ENCODE data around the gene DCP2.

Gene DCP2

GRCh38 chr5:112995764-112996618, 19.4 kb downstream of the DCP2 start:
- Histone ChIP-seq H3K36me3 (ENCODE audit: control insufficient read depth in 1 of 2, insufficient read depth in 2 of 2, low read length in 2 of 2) (peaks cover 18 to 21% of the 10 kb centered on the region in 2 donors), H3K27ac (ENCODE audit: low read length) (no peak overlapping the region), H3K27me3 (ENCODE audit: low read depth, low read length) (no peaks in the 10 kb centered on the region), H3K4me3 (ENCODE audit: low read depth in 1 of 2, low read length in 2 of 2) (no peak overlapping the region), H3K9me3 (ENCODE audit: control insufficient read depth in 1 of 2, low read length in 2 of 2) (no peaks in the 10 kb centered on the region), H3K4me1 (ENCODE audit: control insufficient read depth in 1 of 2, insufficient read depth in 2 of 2, low read length in 2 of 2) (peaks cover 0 to 8% of the 10 kb centered on the region in 2 donors)

- Histone ChIP-seq H3K4me3 (ENCODE audit: low read depth in 1 of 2, low read length in 2 of 2) (no peak overlapping the region), H3K27ac (ENCODE audit: low read length) (no peak overlapping the region), H3K36me3 (ENCODE audit: control insufficient read depth in 1 of 2, insufficient read depth in 2 of 2, low read length in 2 of 2) (peaks cover 25 to 29% of the 10 kb centered on the region in 2 donors), H3K4me1 (ENCODE audit: control insufficient read depth in 1 of 2, insufficient read depth in 2 of 2, low read length in 2 of 2) (peaks cover 0 to 8% of the 10 kb centered on the region in 2 donors), H3K27me3 (ENCODE audit: low read depth, low read length) (no peaks in the 10 kb centered on the region), H3K9me3 (ENCODE audit: control insufficient read depth in 1 of 2, low read length in 2 of 2) (no peaks in the 10 kb centered on the region)
Measured at GRCh38 chr5:112996830-112997374, 20.3 kb downstream of the DCP2 start.

- Histone ChIP-seq H3K27me3 (ENCODE audit: low read depth, low read length) (no peaks in the 10 kb centered on the region), H3K9me3 (ENCODE audit: control insufficient read depth in 1 of 2, low read length in 2 of 2) (no peaks in the 10 kb centered on the region), H3K4me3 (ENCODE audit: low read depth in 1 of 2, low read length in 2 of 2) (no peak overlapping the region), H3K4me1 (ENCODE audit: control insufficient read depth in 1 of 2, insufficient read depth in 2 of 2, low read length in 2 of 2) (peaks cover 0 to 8% of the 10 kb centered on the region in 2 donors), H3K27ac (ENCODE audit: low read length) (no peak overlapping the region), H3K36me3 (ENCODE audit: control insufficient read depth in 1 of 2, insufficient read depth in 2 of 2, low read length in 2 of 2) (peaks cover 30 to 38% of the 10 kb centered on the region in 2 donors)
Measured at GRCh38 chr5:112998296-112998695, 21.7 kb downstream of the DCP2 start.

- Histone ChIP-seq H3K27ac (ENCODE audit: low read length) (no peak overlapping the region), H3K27me3 (ENCODE audit: low read depth, low read length) (no peaks in the 10 kb centered on the region), H3K4me3 (ENCODE audit: low read depth in 1 of 2, low read length in 2 of 2) (no peak overlapping the region), H3K4me1 (ENCODE audit: control insufficient read depth in 1 of 2, insufficient read depth in 2 of 2, low read length in 2 of 2) (peaks cover 0 to 8% of the 10 kb centered on the region in 2 donors), H3K9me3 (ENCODE audit: control insufficient read depth in 1 of 2, low read length in 2 of 2) (no peaks in the 10 kb centered on the region), H3K36me3 (ENCODE audit: control insufficient read depth in 1 of 2, insufficient read depth in 2 of 2, low read length in 2 of 2) (peaks cover 21 to 35% of the 10 kb centered on the region in 2 donors)
Measured at GRCh38 chr5:113000466-113000865, 23.9 kb downstream of the DCP2 start.

- Histone ChIP-seq H3K36me3 (ENCODE audit: control insufficient read depth in 1 of 2, insufficient read depth in 2 of 2, low read length in 2 of 2) (peaks cover 21 to 40% of the 10 kb centered on the region in 2 donors), H3K4me1 (ENCODE audit: control insufficient read depth in 1 of 2, insufficient read depth in 2 of 2, low read length in 2 of 2) (no peaks in the 10 kb centered on the region), H3K27ac (ENCODE audit: low read length) (no peak overlapping the region), H3K4me3 (ENCODE audit: low read depth in 1 of 2, low read length in 2 of 2) (no peak overlapping the region), H3K9me3 (ENCODE audit: control insufficient read depth in 1 of 2, low read length in 2 of 2) (no peaks in the 10 kb centered on the region), H3K27me3 (ENCODE audit: low read depth, low read length) (no peaks in the 10 kb centered on the region)
Measured at GRCh38 chr5:113002423-113002822, 25.8 kb downstream of the DCP2 start.

- Histone ChIP-seq H3K36me3 (ENCODE audit: control insufficient read depth in 1 of 2, insufficient read depth in 2 of 2, low read length in 2 of 2) (peaks cover 17 to 46% of the 10 kb centered on the region in 2 donors), H3K9me3 (ENCODE audit: control insufficient read depth in 1 of 2, low read length in 2 of 2) (no peaks in the 10 kb centered on the region)
Measured at GRCh38 chr5:113003763-113004162, 27.2 kb downstream of the DCP2 start.

GRCh38 chr5:113005454-113005853, 28.9 kb downstream of the DCP2 start:
- peaks cover 22 to 50% of the 10 kb centered on the region in 2 donors for H3K36me3 ChIP-seq (ENCODE audit: control insufficient read depth in 1 of 2, insufficient read depth in 2 of 2, low read length in 2 of 2)
- no peaks in the 10 kb centered on the region for H3K27me3 ChIP-seq (ENCODE audit: low read depth, low read length)
- H3K4me3 ChIP-seq (ENCODE audit: low read depth in 1 of 2, low read length in 2 of 2) = no peak overlapping the region
- H3K27ac ChIP-seq (ENCODE audit: low read length) = no peak overlapping the region
- no peaks in the 10 kb centered on the region for H3K9me3 ChIP-seq (ENCODE audit: control insufficient read depth in 1 of 2, low read length in 2 of 2)
- no peaks in the 10 kb centered on the region for H3K4me1 ChIP-seq (ENCODE audit: control insufficient read depth in 1 of 2, insufficient read depth in 2 of 2, low read length in 2 of 2)

More at GRCh38 chr5:113003763-113004162, 27.2 kb downstream of the DCP2 start:
- Histone ChIP-seq H3K4me1 (ENCODE audit: control insufficient read depth in 1 of 2, insufficient read depth in 2 of 2, low read length in 2 of 2) (no peaks in the 10 kb centered on the region), H3K27me3 (ENCODE audit: low read depth, low read length) (no peaks in the 10 kb centered on the region), H3K27ac (ENCODE audit: low read length) (no peak overlapping the region), H3K4me3 (ENCODE audit: low read depth in 1 of 2, low read length in 2 of 2) (no peak overlapping the region)

- Histone ChIP-seq H3K36me3 (ENCODE audit: control insufficient read depth in 1 of 2, insufficient read depth in 2 of 2, low read length in 2 of 2) (peaks cover 14 to 22% of the 10 kb centered on the region in 2 donors), H3K27me3 (ENCODE audit: low read depth, low read length) (no peaks in the 10 kb centered on the region), H3K27ac (ENCODE audit: low read length) (no peak overlapping the region), H3K9me3 (ENCODE audit: control insufficient read depth in 1 of 2, low read length in 2 of 2) (no peaks in the 10 kb centered on the region), H3K4me1 (ENCODE audit: control insufficient read depth in 1 of 2, insufficient read depth in 2 of 2, low read length in 2 of 2) (no peaks in the 10 kb centered on the region), H3K4me3 (ENCODE audit: low read depth in 1 of 2, low read length in 2 of 2) (no peak overlapping the region)
Measured at GRCh38 chr5:113017881-113018635, 41.5 kb downstream of the DCP2 start.

GRCh38 chr5:113020461-113021273, 44.1 kb downstream of the DCP2 start:
- Histone ChIP-seq H3K27ac (ENCODE audit: low read length) (no peak overlapping the region), H3K4me3 (ENCODE audit: low read depth in 1 of 2, low read length in 2 of 2) (no peak overlapping the region), H3K27me3 (ENCODE audit: low read depth, low read length) (no peaks in the 10 kb centered on the region), H3K4me1 (ENCODE audit: control insufficient read depth in 1 of 2, insufficient read depth in 2 of 2, low read length in 2 of 2) (peaks cover 0 to 3% of the 10 kb centered on the region in 2 donors), H3K9me3 (ENCODE audit: control insufficient read depth in 1 of 2, low read length in 2 of 2) (no peaks in the 10 kb centered on the region), H3K36me3 (ENCODE audit: control insufficient read depth in 1 of 2, insufficient read depth in 2 of 2, low read length in 2 of 2) (peaks cover 0 to 22% of the 10 kb centered on the region in 2 donors)

GRCh38 chr5:113022661-113023060, 46.1 kb downstream of the DCP2 start:
- no peaks in the 10 kb centered on the region for H3K9me3 ChIP-seq (ENCODE audit: control insufficient read depth in 1 of 2, low read length in 2 of 2)
- no peak overlapping the region for H3K4me3 ChIP-seq (ENCODE audit: low read depth in 1 of 2, low read length in 2 of 2)
- H3K27ac ChIP-seq (ENCODE audit: low read length) = no peak overlapping the region
- H3K27me3 ChIP-seq (ENCODE audit: low read depth, low read length) = no peaks in the 10 kb centered on the region
- H3K36me3 ChIP-seq (ENCODE audit: control insufficient read depth in 1 of 2, insufficient read depth in 2 of 2, low read length in 2 of 2) = peaks cover 19 to 35% of the 10 kb centered on the region in 2 donors
- H3K4me1 ChIP-seq (ENCODE audit: control insufficient read depth in 1 of 2, insufficient read depth in 2 of 2, low read length in 2 of 2) = peaks cover 0 to 3% of the 10 kb centered on the region in 2 donors
